Transverse colon (tissue), 4 donors: ENCODE measurements around the gene BFSP2.

ENCODE experiments used
- CTCF ChIP-seq, 5 experiments: fragments of 200-600 bp in 3 of 5; fragments of 450-650 bp in 2 of 5; sonication (generic) in 3 of 5; IDR thresholded peaks; 1 replicate in 2 of 5; 2 replicates in 3 of 5; pipeline ENCODE4 v1.5.1; 2016 to 2017; ENCODE audit warnings: antibody characterized with exemption in 5 of 5, inconsistent platforms in 3 of 5, mild to moderate bottlenecking in 2 of 5, moderate library complexity in 1 of 5
- EP300 ChIP-seq: sonication (generic); formaldehyde crosslinking; IDR thresholded peaks from one replicate; pipeline ENCODE4 v1.6.1; 2017; ENCODE audit warnings: antibody characterized with exemption, low read depth
- POLR2AphosphoS5 ChIP-seq, 3 donors: sonication (generic); formaldehyde crosslinking; IDR thresholded peaks; one replicate each; pipeline ENCODE4 v1.6.1; 2016; ENCODE audit warnings: antibody characterized with exemption in 3 of 3

- no peak for TF ChIP-seq EP300
- TF ChIP-seq POLR2AphosphoS5 (IDR thresholded peaks at IDR 0.05) = no peak
- TF ChIP-seq CTCF (IDR thresholded peaks at IDR 0.05) = no peak
Measured at GRCh38 chr3:133489466-133490085, 89.7 kb downstream of the BFSP2 start.
